K562 (cell line): ENCODE data around the gene ETS1.

Experiments used
- CEBPB ChIP-seq: fragments of 450-650 bp; IDR thresholded peaks from 2 replicates; pipeline ENCODE4 v1.6.1; 2016; ENCODE audit warnings: missing genetic modification characterization, missing compliant biosample characterization
- KDM1A ChIP-seq, 2 experiments: fragments of 450-650 bp; IDR thresholded peaks; 2 replicates each; pipeline ENCODE4 v1.6.1; 2016; ENCODE audit warnings: mild to moderate bottlenecking in 2 of 2
- SP2 ChIP-seq: IDR thresholded peaks from 2 replicates; pipeline ENCODE4 v1.6.1; 2011; ENCODE audit warnings: mild to moderate bottlenecking, low read depth, low read length, moderate library complexity; ENCODE audit not compliant: poor library complexity, severe bottlenecking; ENCODE audit errors: extremely low read depth
- TF ChIP-seq, protein P1 (sequence below): sonication (generic); formaldehyde crosslinking; IDR thresholded peaks from 2 replicates; pipeline ENCODE4 v1.8.0; 2022; ENCODE audit warnings: mild to moderate bottlenecking, low read depth, missing genetic modification reagents

DNA sequence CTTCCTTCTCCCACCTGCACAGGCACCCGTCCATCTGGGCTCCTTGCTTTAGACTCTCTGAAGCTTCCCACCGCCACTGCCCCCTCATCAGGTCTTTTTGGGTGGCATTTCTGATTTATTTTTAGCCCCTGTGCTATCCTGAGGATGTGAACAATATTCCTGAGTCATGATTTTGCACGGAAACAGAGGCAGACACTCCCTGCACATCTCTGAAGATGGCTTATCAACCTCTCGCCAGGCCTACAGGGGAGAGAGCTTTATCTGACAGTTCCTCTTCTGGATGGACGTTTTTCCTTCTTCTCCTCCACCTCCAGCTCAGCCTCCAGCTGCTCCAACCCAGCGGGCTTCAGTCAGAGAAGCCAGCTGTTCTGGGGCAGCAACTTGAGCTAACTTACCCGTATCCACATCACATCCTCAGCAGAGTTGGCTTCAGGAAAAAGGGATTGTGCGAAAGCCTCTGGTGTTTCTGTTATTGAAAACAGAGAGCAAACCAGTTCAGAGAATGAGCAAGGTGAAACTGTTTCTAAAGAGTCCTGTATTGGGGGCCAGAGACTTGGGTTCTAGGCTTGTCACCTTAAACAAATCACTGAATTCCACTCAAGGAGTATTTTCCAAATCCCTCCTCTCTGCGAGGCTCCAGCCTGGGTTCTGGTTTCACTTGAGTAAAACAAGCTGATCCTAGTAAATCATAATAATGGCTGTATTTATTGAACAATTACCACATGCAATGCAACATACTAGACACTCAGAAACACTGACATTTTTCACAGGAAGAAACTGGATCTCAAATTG lies 33.1 kb upstream of the ETS1 start:
- TF ChIP-seq, protein P1, sequence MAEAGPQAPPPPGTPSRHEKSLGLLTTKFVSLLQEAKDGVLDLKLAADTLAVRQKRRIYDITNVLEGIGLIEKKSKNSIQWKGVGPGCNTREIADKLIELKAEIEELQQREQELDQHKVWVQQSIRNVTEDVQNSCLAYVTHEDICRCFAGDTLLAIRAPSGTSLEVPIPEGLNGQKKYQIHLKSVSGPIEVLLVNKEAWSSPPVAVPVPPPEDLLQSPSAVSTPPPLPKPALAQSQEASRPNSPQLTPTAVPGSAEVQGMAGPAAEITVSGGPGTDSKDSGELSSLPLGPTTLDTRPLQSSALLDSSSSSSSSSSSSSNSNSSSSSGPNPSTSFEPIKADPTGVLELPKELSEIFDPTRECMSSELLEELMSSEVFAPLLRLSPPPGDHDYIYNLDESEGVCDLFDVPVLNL (CRISPR knock-in tag) = no peak
- no peak for TF ChIP-seq KDM1A (IDR thresholded peaks at IDR 0.05)
- TF ChIP-seq SP2 = no peak
- TF ChIP-seq CEBPB (tag) = no peak
